Gastroesophageal sphincter (tissue), 3 donors: ENCODE data around the gene HMGN4.

Experiments used
- POLR2AphosphoS5 ChIP-seq: sonication (generic); formaldehyde crosslinking; IDR thresholded peaks from one replicate; pipeline ENCODE4 v1.6.1; 2017; ENCODE audit warnings: antibody characterized with exemption
- TF ChIP-seq, protein P1 (sequence below), 4 experiments: fragments of 200-600 bp in 2 of 4; fragments of 450-650 bp in 2 of 4; sonication (generic) in 1 of 4; IDR thresholded peaks; one replicate each; pipeline ENCODE4 v1.5.1; 2017 to 2019; ENCODE audit warnings: antibody characterized with exemption in 4 of 4, mild to moderate bottlenecking in 2 of 4, moderate library complexity in 2 of 4

DNA sequence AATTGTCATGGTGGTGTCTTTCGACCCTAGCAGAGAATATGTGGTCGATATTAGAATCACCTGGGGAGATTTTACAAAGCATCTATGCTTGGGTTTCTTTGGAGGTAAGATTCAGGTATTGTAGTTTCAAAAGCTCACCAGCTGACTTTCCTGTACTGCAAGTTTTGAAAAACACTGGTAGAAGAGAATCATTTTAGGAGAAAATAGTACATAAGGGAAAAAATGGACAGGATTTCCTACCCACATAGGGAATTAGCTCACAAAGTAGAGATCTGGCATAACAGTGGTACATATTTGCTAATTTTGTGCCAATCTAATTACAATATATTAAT, 31.2 kb downstream of the HMGN4 start:
- no peak for TF ChIP-seq POLR2AphosphoS5
- TF ChIP-seq, protein P1, sequence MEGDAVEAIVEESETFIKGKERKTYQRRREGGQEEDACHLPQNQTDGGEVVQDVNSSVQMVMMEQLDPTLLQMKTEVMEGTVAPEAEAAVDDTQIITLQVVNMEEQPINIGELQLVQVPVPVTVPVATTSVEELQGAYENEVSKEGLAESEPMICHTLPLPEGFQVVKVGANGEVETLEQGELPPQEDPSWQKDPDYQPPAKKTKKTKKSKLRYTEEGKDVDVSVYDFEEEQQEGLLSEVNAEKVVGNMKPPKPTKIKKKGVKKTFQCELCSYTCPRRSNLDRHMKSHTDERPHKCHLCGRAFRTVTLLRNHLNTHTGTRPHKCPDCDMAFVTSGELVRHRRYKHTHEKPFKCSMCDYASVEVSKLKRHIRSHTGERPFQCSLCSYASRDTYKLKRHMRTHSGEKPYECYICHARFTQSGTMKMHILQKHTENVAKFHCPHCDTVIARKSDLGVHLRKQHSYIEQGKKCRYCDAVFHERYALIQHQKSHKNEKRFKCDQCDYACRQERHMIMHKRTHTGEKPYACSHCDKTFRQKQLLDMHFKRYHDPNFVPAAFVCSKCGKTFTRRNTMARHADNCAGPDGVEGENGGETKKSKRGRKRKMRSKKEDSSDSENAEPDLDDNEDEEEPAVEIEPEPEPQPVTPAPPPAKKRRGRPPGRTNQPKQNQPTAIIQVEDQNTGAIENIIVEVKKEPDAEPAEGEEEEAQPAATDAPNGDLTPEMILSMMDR (IDR thresholded peaks at IDR 0.05), result no peak
